HG03342 (cell line): ENCODE data around the gene SLIT1.

Experiments
- ATAC-seq: cut with Tn5 transposase; IDR thresholded peaks from one replicate; pipeline ENCODE4 v1.9.1; 2021; ENCODE audit warnings: mild to moderate bottlenecking, moderate library complexity; ENCODE audit not compliant: unreplicated experiment

The SLIT1 gene

GRCh38 chr10:97185326-97186058, at the start of gene SLIT1:
Gene SLIT1 (minus strand): TSS chr10:97185959. CDS start chr10:97185674, 285 bp downstream.
- ATAC-seq: no peak

GRCh38 chr10:97235353-97235752, 49.6 kb upstream of the SLIT1 start:
- ATAC-seq: no peak

DNA sequence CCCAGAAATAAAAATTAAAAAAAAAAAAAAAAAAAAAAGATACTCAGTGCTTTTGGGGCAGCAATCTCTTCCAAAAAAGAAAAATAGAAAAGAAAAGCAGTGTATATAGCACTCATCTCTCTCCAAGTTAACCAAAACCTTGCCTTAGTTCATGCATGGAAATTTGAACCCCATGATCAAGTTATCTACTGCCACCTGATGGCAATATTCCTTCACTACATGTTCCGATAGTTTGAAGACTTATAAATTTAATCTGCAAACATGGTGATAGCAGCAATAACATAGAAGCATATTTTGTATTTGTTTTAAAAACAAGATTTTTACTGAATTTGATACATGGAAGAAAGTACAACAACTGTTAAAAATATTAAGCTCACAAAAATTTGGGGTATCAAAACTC, 48.6 kb upstream of the SLIT1 start:
- ATAC-seq: no peak

DNA sequence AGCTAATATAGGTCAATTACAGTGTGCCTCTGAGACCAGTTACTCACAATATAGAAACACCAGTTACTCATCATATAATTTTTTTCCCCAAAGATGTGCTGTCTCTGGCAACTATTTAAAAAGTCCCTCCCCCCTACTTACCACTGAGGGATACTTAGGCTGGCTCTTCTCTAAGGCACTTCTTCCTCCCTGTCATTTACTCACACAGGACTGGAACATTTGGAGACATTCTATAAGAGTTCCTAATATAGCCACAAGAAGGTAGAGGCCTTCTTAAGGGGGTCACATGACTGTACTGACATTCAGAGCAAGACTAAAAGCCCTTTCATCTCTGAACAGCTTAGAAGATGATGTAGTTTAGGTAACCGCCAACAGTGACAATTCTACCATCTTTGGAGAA, 44.4 kb upstream of the SLIT1 start:
- ATAC-seq: no peak

DNA sequence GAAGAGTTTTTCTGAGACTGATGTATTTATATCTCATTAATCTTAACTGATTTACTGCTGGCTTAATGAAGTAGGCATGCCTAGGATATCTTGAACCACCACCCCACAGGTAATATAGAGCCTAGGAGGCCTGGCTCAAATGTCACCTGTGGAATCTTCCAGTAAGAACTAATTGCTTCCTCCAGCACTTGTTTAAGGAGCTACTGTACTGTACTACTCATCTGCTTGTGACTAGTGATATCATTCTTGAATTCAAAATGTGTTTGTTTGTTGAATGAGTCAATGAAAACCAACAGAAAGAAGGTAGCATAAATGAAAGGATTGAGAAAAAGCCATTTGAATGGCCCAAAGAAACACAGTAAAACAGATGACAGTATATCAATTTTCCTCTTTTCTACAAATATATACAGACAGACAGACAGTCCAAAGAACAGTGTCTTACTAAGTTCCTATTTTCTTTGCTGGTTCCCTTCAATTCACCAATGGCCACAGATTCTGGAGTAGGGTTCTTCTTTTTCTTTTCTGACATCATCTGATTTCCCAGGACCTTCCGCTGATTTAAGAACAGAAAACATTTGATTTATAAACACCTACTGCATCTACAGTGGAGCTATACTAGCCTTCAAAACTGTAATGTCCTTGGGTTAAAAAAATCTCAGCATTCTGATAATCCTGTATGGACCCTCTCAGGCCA, 43.7 kb upstream of the SLIT1 start:
- no peak for ATAC-seq

- no peak for ATAC-seq
Measured at GRCh38 chr10:97228775-97229157, 43.0 kb upstream of the SLIT1 start.

DNA sequence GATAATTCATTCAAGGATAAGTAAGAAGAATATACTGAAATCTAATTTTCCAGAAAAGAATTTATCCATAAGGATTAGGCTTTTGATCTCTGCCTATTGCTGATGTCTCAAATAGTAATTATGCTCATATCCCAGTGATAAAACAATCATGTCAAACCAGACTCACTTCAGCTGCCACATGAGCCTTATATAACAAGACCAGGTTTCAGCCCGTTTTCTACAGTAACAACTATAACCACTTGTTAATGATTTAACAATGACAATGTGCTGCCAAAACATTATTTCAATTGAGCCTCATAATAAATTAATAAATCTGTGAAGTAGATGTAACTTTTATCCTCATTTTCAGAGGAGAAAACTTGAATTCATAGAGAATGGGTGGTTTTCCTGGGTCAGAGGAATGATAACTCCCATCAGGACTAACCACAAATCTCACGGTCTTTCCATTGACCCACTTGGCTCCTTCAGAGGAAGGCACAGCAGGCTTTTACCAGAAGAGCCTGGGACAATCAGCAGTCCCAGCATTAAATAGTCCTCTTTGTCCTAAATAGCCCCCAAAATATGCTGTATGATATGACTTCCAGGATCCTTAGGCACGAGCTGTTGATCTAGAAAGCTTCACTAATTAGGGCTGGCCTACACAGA, 42.5 kb upstream of the SLIT1 start:
- ATAC-seq: no peak

- ATAC-seq: no peak
Measured at GRCh38 chr10:97226398-97226797, 40.6 kb upstream of the SLIT1 start.

DNA sequence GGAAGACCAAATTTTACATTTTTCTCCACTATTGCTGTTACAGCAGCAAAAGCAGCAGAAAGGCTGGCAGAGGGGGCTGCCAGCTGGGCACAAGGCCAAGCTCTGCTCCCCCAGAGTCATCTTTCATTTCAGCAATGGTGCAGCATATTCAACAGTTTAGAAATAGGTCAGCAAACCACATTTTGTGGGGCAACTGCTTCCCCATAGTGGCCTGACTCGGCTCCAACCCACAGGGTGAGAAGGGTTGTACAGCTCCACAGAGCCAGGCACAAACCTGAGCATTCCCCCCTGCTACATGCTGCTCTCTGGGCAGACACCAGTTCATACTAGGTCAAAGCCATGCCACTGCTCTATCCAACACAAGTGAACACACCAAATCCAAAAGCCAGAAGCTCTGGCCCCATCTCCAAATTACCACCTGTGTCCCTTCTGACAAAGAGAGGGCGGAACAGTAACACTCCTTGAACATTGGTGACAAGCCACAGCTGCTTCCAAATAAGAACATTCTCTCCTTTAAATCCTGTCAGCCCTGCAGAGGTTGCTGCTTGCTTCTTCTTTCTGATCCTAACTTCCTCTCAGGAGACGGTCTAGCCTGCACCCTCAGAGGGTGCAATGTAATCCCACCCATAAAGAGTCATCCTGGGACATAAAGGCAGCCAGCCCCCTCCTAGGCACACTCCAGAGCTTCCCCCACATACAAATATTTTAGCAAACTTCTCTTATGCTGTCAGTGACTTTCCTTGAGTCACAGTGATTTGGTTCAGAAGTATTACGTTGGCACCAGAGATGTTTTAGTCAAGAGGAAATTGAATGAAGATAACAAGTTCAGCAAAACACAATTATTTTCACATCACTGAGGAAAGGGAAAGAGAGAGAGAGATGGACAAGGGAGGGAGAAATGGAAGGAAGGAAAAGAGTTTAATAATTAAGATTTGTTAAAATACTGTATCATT, 39.0 kb upstream of the SLIT1 start:
- ATAC-seq: no peak

GRCh38 chr10:97222326-97222961, 36.7 kb upstream of the SLIT1 start:
- no peak for ATAC-seq

DNA sequence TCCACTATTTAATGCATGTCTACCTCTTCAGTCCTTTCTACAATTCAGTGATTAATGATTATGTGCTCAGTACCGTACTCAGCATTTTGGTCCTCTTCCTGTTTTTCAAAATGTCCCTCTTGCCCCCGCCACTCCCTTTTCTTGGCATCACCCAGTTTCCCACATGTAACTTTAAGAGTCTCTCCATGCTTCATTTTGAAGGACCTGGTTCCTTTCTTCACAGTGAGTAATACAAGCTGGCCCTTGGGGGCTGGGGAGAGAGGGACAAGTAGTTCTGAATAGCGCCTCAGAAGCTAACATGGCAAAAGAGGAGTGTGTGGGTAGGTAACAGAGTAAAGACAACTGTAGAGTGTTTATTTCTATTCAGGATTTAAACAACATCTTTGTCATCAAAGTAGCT, 34.6 kb upstream of the SLIT1 start:
- ATAC-seq: no peak

GRCh38 chr10:97217299-97217698, 31.5 kb upstream of the SLIT1 start:
- no peak for ATAC-seq

DNA sequence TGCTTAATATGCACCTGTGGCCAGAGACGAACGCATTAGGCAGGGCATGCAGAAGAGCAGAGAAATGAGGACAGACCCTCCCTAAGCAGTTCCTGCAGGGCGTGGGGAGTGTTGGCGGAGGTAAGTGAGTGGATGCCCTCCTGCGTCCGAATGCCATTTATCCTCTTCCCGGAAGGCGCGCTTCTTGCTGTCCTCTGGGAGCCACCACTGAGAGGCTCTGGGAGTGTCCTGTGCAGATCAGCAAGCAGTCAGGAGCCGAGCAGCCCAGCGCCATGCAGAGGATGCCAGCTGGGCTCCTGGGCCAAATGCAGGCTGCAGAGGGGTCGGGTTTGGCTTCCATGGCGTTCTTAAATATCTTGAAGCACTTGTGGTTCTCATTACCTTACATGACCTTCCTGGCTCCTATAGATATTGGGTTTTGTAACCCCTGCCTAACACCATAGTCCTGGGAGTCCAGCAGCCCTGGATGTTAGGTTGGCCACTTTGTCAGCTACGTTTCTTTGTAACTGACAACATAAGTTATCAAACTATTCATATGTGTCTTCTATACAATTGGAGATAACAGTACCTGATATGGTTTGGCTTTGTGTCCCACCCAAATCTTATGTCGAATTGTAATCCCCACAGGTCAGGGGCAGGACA, 30.0 kb upstream of the SLIT1 start:
- no peak for ATAC-seq

DNA sequence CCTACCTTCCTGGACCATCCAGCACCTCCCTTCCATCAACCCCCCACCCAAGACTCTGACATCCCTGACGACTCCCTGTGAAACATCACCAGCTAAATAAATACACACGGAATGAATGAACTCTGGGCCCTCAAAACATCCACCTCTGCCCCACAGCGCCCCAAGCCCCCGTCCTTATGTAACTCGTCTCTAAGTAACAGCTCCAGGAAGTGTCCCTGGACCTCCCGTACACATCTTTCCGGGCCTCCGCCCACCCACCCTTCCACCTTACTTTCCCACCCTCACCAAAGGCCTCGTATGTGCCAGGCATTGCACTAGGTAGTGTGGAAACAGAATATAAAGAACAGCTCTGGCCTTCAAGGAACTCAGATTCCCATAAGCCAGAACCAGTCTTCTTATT, 27.7 kb upstream of the SLIT1 start:
- no peak for ATAC-seq

DNA sequence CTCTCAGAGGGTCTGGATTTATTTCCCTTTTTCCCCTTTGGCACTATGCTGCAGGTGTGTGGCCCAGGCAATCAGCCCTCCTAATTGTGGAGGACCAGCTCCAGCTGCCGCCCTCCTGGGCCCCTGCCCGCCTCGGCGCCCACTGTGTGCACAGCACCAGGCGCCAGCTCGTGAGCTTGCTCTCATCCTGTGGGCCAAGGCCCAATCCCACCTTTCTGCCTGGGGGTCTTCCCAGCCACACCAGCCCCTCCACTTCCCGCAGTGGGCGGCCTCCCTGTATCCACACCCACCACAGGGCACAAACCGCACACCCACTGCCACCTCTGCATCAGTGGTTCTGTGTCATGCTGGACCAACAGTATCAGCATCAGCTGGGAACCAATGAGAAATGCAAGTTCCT, 25.5 kb upstream of the SLIT1 start:
- ATAC-seq: no peak

GRCh38 chr10:97210543-97210960, 24.8 kb upstream of the SLIT1 start:
- no peak for ATAC-seq

DNA sequence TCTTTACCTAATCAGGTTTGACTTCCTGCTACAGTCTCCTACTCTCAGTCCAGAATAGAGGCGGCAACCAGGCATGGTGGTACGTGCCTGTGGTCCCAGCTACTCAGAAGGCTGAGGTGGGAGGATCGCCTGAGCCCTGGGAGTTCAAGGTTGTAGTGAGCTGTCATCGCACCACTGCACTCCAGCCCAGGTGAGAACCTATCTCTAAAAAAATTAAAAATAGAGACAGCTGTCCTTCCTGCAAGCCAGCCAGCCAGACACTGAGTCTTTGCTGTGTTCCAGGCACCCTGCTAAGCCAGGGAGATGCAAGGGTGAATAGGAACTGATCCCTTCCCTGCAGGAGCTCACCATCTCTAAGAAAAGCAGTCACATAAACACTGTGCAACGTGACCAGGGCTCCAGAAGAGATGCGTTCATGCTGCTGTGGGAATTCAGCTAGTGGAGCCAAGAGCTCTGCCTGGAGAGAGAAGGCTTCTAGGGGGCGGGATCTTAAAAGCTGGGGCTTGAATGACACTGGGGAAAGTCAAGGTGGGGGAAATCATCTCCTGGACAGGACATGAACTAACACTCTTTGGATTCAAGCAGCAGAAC, 22.1 kb upstream of the SLIT1 start:
- no peak for ATAC-seq

- no peak for ATAC-seq
Measured at GRCh38 chr10:97207131-97207530, 21.4 kb upstream of the SLIT1 start.

DNA sequence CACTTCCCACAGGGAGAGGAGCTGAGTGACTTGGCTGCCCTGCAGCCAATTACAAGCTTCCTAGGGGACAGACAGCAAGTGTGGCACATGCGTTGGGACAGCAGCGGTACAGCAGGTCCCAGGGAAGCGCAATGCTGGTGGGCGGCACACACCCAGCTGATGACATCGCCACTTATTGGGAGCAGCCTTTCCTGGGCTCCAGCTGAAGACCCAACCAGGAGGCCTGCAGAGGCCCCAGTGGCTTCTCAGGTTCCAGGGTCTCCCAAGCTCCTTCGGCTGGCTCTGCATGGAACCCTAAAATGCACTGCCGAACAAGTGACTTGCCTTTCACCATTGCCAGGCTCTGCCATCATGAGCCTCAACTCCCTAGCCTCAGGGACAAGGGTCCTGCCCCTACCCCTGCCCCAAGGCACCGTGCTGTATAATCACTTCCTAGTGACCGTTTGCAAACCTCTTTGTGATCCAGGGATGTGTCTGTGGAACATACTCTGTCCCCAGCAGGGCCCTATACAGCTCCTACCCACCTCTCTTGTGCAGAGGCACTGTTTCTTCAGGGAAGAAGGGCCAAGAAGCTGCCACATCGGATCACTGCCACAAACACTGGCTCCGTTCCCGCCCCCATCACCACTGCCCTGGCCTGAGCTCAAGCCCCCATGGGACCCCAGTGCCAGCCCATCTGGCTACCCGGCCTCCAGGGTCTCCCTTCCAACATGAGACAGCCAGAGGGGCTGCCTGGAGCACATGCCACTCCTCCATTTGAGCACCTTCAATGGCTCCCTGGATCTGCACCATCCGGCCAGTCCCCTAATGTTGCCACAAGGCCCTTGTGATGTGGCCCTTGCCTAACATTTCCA, 19.3 kb upstream of the SLIT1 start:
- ATAC-seq: no peak
